BJ (cell line): ENCODE measurements around the gene GSG1L. TPM values are rescaled to one million over a fixed set of nuclear protein-coding genes. Genes with fewer than 3 reads are reported as not detected.

Experiments used
- CTCF ChIA-PET: fragments of 350-600 bp; formaldehyde crosslinking; extraction: SDS; loops from one replicate; lab custom pipeline; 2021; ENCODE audit warnings: antibody characterized with exemption, inconsistent platforms; lab: Yijun Ruan, JAX
- POLR2A ChIA-PET: fragments of 300-600 bp; sonication (Branson Sonifier 250); formaldehyde crosslinking; extraction: SDS; loops from one replicate; lab custom pipeline; 2021; ENCODE audit warnings: antibody characterized with exemption; lab: Charles Lee
- DNase-seq: peaks from one replicate; pipeline ENCODE4 v3.0.0-alpha.2; 2011; ENCODE audit warnings: low read depth
- H3K27me3 ChIP-seq: 2 replicates; pipeline ENCODE4 v1.6.0; 2011; ENCODE audit warnings: low read length; ENCODE audit not compliant: control insufficient read depth, insufficient read depth
- H3K36me3 ChIP-seq: 2 replicates; pipeline ENCODE4 v1.5.1; 2011; ENCODE audit warnings: low read length; ENCODE audit not compliant: control insufficient read depth, insufficient read depth
- H3K4me3 ChIP-seq: 2 replicates; pipeline ENCODE4 v1.5.1; 2011; ENCODE audit warnings: low read depth, mild to moderate bottlenecking, control low read depth, low read length
- CTCF ChIP-seq: IDR thresholded peaks from 2 replicates; pipeline ENCODE4 v1.5.1; 2011; ENCODE audit warnings: low read depth, mild to moderate bottlenecking, control low read depth, inconsistent platforms, low read length, moderate library complexity; ENCODE audit not compliant: insufficient read depth
- polyA plus RNA-seq: library from polyadenylated mRNA; depleted of rRNA; stranded (reverse); fragments of >200 nt; gene quantifications from 2 replicates; pipeline ENCODE4 v1.2.3, GENCODE V29; 2011

Gene GSG1L
- polyA plus RNA-seq, 1 experiment = not detected

DNA sequence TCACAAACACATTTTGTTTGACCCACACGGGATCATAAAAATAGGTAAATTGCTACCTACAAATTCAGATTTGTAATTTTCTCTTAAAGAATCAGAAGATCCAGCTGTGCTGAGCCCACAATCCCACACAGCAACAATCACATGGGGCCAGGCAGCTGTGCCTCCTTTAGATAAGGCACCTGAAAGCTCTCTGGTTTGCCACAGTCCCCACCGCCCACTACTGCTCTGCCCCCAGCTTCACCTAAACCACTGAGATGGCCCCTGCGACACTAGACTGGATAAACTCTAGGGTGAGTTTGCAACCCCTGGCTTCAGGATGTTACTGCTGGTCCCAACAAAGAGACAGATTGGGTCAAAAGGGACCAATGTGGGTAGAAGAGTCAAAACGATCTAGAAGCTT is 96.8 kb downstream of the GSG1L start:
- no peak overlapping the region for H3K4me3 ChIP-seq
- no peak for DNase-seq
- POLR2A ChIA-PET = no interaction called here
- no peak for TF ChIP-seq CTCF
- H3K27me3 ChIP-seq = 0 out of 2 replicates have a peak, but pooled peaks cover 2% of the 10 kb centered on the region
- H3K36me3 ChIP-seq = no peaks in the 10 kb centered on the region
- CTCF ChIA-PET = no interaction called here

DNA sequence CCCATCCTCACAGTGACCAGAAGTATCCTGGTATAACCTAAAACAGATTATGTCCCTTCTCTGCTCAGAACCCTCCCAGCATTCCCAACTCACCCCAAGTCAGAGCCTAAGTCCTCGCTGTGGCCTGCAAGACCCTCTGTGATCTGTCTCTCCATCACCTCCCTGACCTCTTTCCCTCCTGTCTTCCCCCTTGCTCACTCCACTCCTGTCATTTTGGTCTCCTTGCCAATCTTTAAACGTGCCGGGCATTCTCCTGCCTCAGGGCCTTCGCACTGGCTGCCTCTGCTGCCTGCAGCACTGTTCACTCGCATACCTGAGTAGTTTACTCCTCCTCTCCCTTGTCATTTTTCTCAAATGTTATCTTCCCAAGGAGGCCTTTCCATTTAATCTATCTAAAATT is 97.7 kb downstream of the GSG1L start:
- POLR2A ChIA-PET = no interaction called here
- Histone ChIP-seq H3K4me3 (no peak overlapping the region), H3K36me3 (no peaks in the 10 kb centered on the region), H3K27me3 (0 out of 2 replicates have a peak, but pooled peaks cover 1% of the 10 kb centered on the region)
- DNase-seq = no peak
- CTCF ChIA-PET = no interaction called here
- no peak for TF ChIP-seq CTCF

DNA sequence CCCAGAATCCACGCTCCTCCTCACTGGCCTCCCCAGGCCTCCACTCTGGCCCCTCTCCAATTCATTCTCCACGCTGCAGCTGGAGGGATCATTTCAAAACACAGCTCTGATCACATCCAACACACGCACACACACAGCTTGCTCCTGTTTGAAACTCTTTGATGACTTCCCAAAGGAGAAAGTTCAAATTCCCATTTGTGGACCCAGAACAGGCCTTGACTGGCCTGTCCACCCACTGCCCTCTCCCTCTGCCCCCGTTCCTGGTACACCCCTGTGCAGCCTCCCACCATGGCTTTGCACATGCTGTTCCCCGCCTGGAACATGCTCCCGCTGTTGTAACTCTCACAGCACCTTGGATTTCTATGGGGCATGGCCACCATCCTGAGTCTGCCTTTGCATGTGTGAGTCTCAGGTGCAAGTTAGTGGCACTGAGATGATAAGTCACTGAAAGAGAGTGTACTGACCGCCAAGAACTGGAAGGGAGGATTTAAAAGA is 100.0 kb downstream of the GSG1L start:
- ChIA-PET POLR2A (no interaction called here), CTCF (no interaction called here)
- TF ChIP-seq CTCF = no peak
- no peaks in the 10 kb centered on the region for H3K36me3 ChIP-seq
- H3K27me3 ChIP-seq = 0 out of 2 replicates have a peak, but pooled peaks cover 1% of the 10 kb centered on the region
- H3K4me3 ChIP-seq = no peak overlapping the region
- no peak for DNase-seq

GRCh38 chr16:27962197-27962596 is 101.3 kb downstream of the GSG1L start:
- DNase-seq = no peak
- Histone ChIP-seq H3K36me3 (no peaks in the 10 kb centered on the region), H3K4me3 (no peak overlapping the region), H3K27me3 (0 out of 2 replicates have a peak, but pooled peaks cover 1% of the 10 kb centered on the region)
- ChIA-PET CTCF (no interaction called here), POLR2A (no interaction called here)
- TF ChIP-seq CTCF = no peak

DNA sequence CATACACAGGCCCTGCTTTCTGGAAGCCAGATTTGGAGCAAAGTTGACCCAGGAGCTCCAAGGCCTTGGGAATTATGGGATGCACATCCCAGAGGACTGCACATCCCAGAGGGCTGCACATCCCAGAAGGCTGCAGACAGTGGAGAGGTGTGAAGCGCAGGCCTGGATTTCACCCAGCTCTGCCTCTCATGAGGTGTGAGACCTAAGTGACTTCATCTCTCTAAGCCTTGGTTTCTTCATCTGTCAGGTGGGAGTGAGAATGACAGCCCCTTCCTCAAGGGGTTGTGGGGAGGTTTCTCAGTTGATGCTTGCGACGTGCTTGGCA is 102.3 kb downstream of the GSG1L start:
- POLR2A ChIA-PET = no interaction called here
- Histone ChIP-seq H3K36me3 (no peaks in the 10 kb centered on the region), H3K4me3 (no peak overlapping the region), H3K27me3 (no peaks in the 10 kb centered on the region)
- CTCF ChIA-PET = no interaction called here
- TF ChIP-seq CTCF = no peak
- no peak for DNase-seq
